Hepatocyte (in vitro differentiated cells): ENCODE results near the gene TCF23. TPM values are rescaled to one million over a fixed set of nuclear protein-coding genes. Genes with fewer than 3 reads are reported as not detected.

ENCODE experiments used
- DNase-seq: peaks from one replicate; pipeline ENCODE4 v3.0.0-alpha.2; 2016; ENCODE audit warnings: low spot score
- H2AFZ ChIP-seq: fragments of 200-600 bp; sonication (generic); 2 replicates; pipeline ENCODE4 v1.6.0; 2016; ENCODE audit warnings: antibody characterized with exemption, mild to moderate bottlenecking
- H3K27ac ChIP-seq: fragments of 200-600 bp; sonication (generic); 2 replicates; pipeline ENCODE4 v1.5.1; 2016; ENCODE audit warnings: mild to moderate bottlenecking
- H3K27me3 ChIP-seq: fragments of 200-600 bp; sonication (generic); 2 replicates; pipeline ENCODE4 v1.6.1; 2016
- H3K36me3 ChIP-seq: fragments of 200-600 bp; sonication (generic); replicated peaks from 2 replicates; pipeline ENCODE4 v1.5.1; 2016; ENCODE audit warnings: low read depth; ENCODE audit not compliant: insufficient read depth
- H3K4me1 ChIP-seq: fragments of 200-600 bp; sonication (generic); 2 replicates; pipeline ENCODE4 v1.5.1; 2016; ENCODE audit warnings: mild to moderate bottlenecking, moderate library complexity; ENCODE audit not compliant: insufficient read depth
- H3K4me2 ChIP-seq: fragments of 200-600 bp; sonication (generic); 2 replicates; pipeline ENCODE4 v1.6.0; 2016
- H3K4me3 ChIP-seq: fragments of 200-600 bp; sonication (generic); 2 replicates; pipeline ENCODE4 v1.5.1; 2016; ENCODE audit warnings: mild to moderate bottlenecking
- H3K79me2 ChIP-seq: fragments of 200-600 bp; sonication (generic); 2 replicates; pipeline ENCODE4 v1.6.0; 2017; ENCODE audit warnings: mild to moderate bottlenecking
- H3K9me2 ChIP-seq: fragments of 200-600 bp; sonication (generic); replicated peaks from 2 replicates; pipeline ENCODE4 v1.6.0; 2017; ENCODE audit warnings: mild to moderate bottlenecking; ENCODE audit not compliant: insufficient read depth
- H3K9me3 ChIP-seq: fragments of 200-600 bp; sonication (generic); 2 replicates; pipeline ENCODE4 v1.5.1; 2016; ENCODE audit warnings: low read depth, mild to moderate bottlenecking
- H4K20me1 ChIP-seq: fragments of 200-600 bp; sonication (generic); 2 replicates; pipeline ENCODE4 v1.6.0; 2016; ENCODE audit warnings: mild to moderate bottlenecking; ENCODE audit not compliant: insufficient read depth, poor library complexity, severe bottlenecking
- EZH2 ChIP-seq: fragments of 200-600 bp; sonication (generic); IDR thresholded peaks from 2 replicates; pipeline ENCODE4 v1.6.1; 2016; ENCODE audit warnings: antibody characterized with exemption, mild to moderate bottlenecking, borderline replicate concordance
- EZH2phosphoT487 ChIP-seq: fragments of 200-600 bp; sonication (generic); IDR thresholded peaks from one replicate; pipeline ENCODE4 v1.6.1; 2018; ENCODE audit warnings: antibody characterized with exemption, mild to moderate bottlenecking, low read depth, moderate library complexity; ENCODE audit not compliant: unreplicated experiment, severe bottlenecking
- WGBS: methylation state at CpG from one replicate; pipeline ENCODE4 v1.1.6; 2016; ENCODE audit warnings: low lambda C conversion rate; ENCODE audit errors: missing lambda C conversion rate; 5-methylcytosine and 5-hydroxymethylcytosine counted together
- polyA plus RNA-seq: library from polyadenylated mRNA; unstranded; fragments of >200 nt; fragmentation: Nextera tagmentation; extraction: Ambion mirVana; gene quantifications from 2 replicates; pipeline ENCODE4 v1.2.1, GENCODE V29; 2016
- total RNA-seq: library from RNA; depleted of rRNA; stranded (reverse); fragments of >200 nt; gene quantifications from 2 replicates; pipeline ENCODE4 v1.2.3, GENCODE V29; 2014
- TF ChIP-seq, protein P1 (sequence below): fragments of 200-600 bp; sonication (generic); IDR thresholded peaks from 2 replicates; pipeline ENCODE4 v1.5.1; 2016; ENCODE audit warnings: antibody characterized with exemption, mild to moderate bottlenecking; ENCODE audit not compliant: poor library complexity

TCF23 gene
- total and polyA plus RNA-seq, 2 experiments from 2014 or later: not detected

DNA sequence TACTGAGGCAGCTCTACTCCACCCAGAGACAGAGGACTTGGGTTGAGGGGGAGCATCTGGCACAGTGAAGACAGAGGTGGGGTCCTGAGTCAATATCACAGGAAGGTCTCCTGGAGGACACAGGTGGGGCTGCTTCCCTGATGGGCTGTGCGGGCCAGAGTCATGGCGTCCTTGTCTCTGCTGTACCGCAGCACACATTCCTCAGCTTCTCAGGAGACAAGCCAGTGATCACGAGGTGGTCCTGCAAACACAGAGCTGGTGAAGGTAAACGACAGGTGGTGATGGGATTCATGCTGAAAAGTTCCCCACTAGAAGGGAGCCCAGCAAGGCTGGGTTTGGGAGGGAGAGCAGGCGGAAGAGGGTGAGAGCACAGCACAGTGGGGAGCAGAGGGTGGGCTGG lies 9.7 kb downstream of the TCF23 start:
- Histone ChIP-seq H3K4me1 (no peaks in the 10 kb centered on the region), H4K20me1 (no peaks in the 10 kb centered on the region), H3K9me3 (no peaks in the 10 kb centered on the region), H3K36me3 (no peaks in the 10 kb centered on the region), H3K27me3 (no peaks in the 10 kb centered on the region), H3K4me3 (no peak overlapping the region), H2AFZ (no peak overlapping the region), H3K27ac (no peak overlapping the region), H3K9me2 (no peaks in the 10 kb centered on the region), H3K79me2 (no peaks in the 10 kb centered on the region), H3K4me2 (no peak overlapping the region)
- 62% methylated on average over 5 of the region's 6 CpGs for WGBS
- no peak for TF ChIP-seq EZH2
- TF ChIP-seq, protein P1, sequence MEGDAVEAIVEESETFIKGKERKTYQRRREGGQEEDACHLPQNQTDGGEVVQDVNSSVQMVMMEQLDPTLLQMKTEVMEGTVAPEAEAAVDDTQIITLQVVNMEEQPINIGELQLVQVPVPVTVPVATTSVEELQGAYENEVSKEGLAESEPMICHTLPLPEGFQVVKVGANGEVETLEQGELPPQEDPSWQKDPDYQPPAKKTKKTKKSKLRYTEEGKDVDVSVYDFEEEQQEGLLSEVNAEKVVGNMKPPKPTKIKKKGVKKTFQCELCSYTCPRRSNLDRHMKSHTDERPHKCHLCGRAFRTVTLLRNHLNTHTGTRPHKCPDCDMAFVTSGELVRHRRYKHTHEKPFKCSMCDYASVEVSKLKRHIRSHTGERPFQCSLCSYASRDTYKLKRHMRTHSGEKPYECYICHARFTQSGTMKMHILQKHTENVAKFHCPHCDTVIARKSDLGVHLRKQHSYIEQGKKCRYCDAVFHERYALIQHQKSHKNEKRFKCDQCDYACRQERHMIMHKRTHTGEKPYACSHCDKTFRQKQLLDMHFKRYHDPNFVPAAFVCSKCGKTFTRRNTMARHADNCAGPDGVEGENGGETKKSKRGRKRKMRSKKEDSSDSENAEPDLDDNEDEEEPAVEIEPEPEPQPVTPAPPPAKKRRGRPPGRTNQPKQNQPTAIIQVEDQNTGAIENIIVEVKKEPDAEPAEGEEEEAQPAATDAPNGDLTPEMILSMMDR: no peak
- no peak for TF ChIP-seq EZH2phosphoT487
- DNase-seq: no peak

DNA sequence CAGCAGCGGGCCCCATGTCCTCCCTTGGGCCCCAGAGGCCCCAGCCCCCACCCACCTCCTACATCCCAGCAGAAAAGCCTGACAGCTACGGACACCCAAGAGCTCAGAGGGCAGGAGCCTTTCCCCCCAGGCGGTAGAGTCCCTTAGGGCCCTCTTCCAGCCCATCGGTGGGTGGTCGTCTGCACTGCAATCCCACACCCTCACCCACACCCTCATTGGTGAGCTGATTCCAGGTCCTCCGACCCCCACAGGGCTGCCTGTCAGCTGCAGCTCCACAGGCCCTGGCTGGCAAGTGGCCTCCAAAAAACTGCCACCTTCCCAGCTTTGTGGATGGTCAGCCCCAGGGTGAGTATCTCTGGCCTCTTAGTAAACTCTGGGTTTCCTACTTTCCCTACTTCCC lies 10.5 kb downstream of the TCF23 start:
- Histone ChIP-seq H4K20me1 (no peaks in the 10 kb centered on the region), H3K27me3 (no peaks in the 10 kb centered on the region), H3K79me2 (no peaks in the 10 kb centered on the region), H3K27ac (no peak overlapping the region), H3K4me3 (no peak overlapping the region), H2AFZ (no peak overlapping the region), H3K4me2 (no peak overlapping the region), H3K9me2 (no peaks in the 10 kb centered on the region), H3K9me3 (no peaks in the 10 kb centered on the region), H3K36me3 (no peaks in the 10 kb centered on the region), H3K4me1 (no peaks in the 10 kb centered on the region)
- no peak for DNase-seq
- TF ChIP-seq, protein P1: no peak
- TF ChIP-seq EZH2 (no peak), EZH2phosphoT487 (no peak)
- 80% methylated on average over 5 of the region's 6 CpGs for WGBS

DNA sequence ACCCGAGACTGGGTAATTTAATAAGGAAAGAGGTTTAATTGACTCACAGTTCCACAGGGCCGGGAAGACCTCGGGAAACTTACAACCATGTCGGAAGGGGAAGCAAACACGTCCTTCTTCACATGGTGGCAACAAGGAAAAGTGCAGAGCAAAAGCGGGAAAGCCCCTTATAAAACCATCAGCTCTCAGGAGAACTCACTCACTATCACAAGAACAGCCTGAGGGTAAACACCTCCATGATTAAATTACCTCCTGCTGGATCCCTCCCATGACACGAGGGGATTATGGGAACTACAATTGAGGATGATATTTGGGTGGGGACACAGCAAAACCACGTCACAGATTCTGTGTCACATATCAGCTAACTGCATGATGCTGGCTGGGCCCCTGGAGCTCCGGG lies 11.4 kb downstream of the TCF23 start:
- no peak overlapping the region for H3K4me3 ChIP-seq
- no peaks in the 10 kb centered on the region for H3K4me1 ChIP-seq
- H3K27ac ChIP-seq: no peak overlapping the region
- no peak overlapping the region for H2AFZ ChIP-seq
- H3K4me2 ChIP-seq: no peak overlapping the region
- no peaks in the 10 kb centered on the region for H3K36me3 ChIP-seq
- H3K79me2 ChIP-seq: no peaks in the 10 kb centered on the region
- TF ChIP-seq EZH2 (no peak), EZH2phosphoT487 (no peak)
- TF ChIP-seq, protein P1: no peak
- H4K20me1 ChIP-seq: no peaks in the 10 kb centered on the region
- no peaks in the 10 kb centered on the region for H3K9me3 ChIP-seq
- 78% methylated on average over 9 of the region's 9 CpGs for WGBS
- DNase-seq: no peak
- H3K9me2 ChIP-seq: no peaks in the 10 kb centered on the region
- no peaks in the 10 kb centered on the region for H3K27me3 ChIP-seq
